Activated naive CD8-positive, alpha-beta T cell treated with anti-CD3 and anti-CD28 coated beads, Interleukin-2, amount 50 U/mL, for 16 hours (primary cell): ENCODE measurements around the gene RAB36.

Experiments used
- DNase-seq: peaks from one replicate; pipeline ENCODE4 v3.0.0-alpha.2; 2020; ENCODE audit warnings: low read depth, low spot score

Gene RAB36

DNA sequence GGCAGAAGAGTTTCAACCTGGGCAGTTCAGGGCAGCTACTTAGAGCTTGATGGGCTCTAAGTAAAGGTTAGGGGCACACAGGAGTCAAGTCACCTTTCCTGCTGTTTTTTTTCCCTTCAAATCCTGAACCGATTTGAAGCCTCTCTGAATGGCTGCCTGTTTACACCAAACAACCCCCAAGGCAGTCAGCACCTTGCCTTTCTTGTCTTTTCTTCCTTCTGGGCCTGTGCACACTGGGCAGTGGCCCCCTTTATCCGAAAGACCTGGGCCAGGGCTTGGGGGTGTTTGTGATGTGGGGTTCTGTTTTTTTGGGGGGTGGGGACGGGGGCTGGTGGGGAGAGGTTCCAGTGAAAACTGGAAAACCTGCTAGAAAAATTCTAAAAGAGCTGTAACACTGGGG lies 7.8 kb upstream of the RAB36 start:
- no peak for DNase-seq

DNA sequence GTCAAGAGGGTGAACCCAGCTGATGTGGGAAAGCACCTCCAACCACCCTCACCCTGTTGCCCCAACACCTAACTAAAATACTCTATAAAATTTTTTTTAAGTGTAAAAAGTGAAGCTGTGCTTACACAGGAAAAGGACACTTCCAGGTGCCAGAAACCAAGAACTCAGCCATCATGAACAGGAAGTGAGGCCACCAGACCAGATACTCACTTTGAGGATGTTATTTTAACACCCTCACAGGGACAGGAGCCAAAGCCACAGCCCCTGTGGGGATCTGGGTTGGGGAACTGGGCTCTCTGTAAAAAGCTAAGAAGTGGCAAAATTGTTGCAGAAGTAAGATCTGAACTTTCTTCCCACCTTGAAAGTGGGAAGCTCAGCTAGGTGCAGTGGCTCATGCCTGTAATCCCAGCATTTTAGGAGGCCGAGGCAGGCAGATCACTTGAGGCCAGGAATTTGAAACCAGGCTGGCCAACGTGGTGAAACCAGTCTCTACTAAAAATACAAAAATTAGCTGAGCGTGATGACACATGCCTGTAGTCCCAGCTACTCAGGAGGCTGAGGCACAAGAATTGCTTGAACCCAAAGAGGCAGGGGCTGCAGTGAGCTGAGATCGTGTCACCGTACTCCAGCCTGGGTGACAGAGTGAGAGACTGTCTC lies 7.2 kb upstream of the RAB36 start:
- no peak for DNase-seq

GRCh38 chr22:23138584-23139435 lies 6.5 kb upstream of the RAB36 start:
- DNase-seq = no peak

DNA sequence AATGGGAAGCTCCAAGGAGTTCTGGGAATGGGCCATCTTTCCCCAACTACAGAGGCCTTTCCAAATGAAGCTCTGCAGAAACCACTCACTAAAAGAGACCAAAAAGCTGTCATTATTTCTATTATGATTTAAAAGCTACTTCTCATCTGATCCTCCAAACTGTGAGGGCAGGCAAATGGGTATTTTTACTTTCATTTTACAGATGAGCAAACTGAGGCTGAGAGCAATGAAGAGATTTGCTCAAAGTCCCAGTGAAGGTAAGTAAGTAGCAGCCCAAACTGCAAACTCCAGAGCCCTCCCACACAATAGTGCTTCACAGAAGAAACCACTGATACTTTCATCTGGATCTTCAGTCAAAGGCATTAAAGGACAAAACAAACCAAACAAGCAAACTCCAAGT lies 4.9 kb upstream of the RAB36 start:
- no peak for DNase-seq

DNA sequence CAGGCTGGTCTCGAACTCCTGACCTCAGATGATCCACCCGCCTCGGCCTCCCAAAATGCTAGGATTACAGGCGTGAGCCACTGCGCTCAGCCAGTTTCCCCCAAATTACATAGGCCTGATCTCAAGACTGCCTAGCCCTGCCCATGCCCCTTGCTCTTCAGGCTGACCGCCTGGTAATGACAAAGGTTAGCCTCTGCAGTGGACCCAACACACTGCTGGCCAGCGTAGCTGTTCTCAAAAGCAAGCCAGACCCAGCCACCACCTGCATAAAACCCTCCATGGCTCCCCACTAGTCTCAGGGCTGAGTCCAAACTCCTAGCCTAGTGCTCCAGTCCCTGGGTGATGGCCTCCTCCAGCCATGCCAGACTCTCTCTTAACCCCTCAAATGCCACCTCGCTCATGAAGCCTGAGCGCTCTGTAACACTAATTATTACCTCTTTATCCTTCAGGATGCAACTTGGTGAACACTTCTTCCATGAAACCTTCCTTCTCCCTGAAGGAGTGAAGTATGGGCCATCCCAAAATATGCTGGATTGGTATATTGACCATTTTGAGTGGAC lies 2.7 kb upstream of the RAB36 start:
- DNase-seq = no peak

DNA sequence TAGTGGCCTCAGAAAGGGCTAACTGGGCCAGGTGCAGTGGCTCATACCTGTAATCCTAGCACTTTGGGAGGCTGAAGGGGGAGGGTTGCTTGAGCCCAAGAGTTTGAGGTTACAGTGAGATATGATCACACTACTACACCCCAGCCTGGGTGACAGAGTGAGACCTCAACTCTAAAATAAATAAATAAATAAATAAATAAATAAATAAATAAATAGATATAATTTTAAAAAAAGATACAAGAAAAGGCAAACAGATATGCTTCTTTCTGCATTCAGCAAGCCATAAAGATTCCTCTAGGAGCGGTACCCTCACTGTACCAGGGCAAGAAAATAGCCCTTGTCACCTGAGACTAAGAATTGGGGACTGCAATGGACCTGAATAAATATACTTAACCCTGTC lies 2.2 kb upstream of the RAB36 start:
- DNase-seq = no peak

GRCh38 chr22:23144432-23144831 lies 845 bp upstream of the RAB36 start:
- no peak for DNase-seq

- no peak for DNase-seq
Measured at GRCh38 chr22:23145878-23146470, 697 bp downstream of the RAB36 start.

DNA sequence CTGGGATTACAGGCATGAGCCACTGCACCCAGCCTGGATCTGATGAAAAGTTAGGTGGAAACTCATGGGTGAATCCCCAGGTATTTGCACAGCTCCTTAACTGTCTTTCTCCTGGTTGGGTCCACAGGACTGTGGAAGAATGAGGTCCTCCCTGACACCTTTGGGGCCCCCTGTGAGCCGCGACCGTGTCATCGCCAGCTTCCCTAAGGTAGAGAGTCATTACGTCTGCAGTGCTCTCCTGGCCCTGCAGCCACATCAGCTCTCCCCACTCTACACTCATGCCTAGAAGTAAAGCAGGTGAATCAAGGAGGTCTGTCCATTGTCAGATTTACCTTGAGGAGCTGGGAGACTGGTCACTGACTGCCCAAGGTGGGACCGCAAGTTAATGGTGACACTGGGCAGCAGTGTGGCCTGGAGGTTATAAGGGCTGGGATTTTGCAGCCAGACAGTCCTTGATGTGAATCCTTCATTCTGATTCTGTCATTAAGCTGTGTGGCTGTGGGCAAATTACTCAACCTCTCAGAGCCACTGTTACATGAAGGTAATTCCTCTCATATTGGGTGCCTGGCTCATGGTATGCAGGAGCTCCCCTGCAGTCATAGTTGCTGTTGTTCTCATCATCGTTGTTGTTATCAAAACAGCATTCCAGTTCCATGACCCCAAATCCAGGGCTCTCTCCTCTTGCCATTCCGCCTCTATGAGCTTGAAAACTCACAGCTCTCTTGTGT lies 1.4 kb downstream of the RAB36 start:
- no peak for DNase-seq

- no peak for DNase-seq
Measured at GRCh38 chr22:23147617-23148387, 2.5 kb downstream of the RAB36 start.

GRCh38 chr22:23149743-23150238 lies 4.5 kb downstream of the RAB36 start:
- no peak for DNase-seq

DNA sequence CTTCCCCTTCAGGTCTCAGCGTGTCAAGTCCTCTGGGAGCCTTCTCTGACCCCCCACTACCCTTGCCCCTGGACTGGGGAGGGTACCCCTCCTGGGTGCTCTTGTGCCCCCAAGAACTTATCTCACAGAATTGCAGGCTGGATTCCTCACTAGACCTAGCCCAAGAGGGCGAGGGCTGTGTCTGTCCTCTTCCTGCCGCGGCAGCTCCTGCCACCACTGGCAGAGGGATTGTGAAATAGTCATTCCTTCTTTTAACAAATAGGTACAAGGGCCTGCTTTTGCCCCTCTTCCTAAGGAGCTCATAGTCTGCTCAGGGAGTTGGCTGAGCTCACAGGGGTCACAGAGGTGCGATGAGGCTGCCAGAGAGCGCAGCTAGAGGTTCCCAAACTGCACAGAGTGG lies 5.5 kb downstream of the RAB36 start:
- no peak for DNase-seq

- DNase-seq = no peak
Measured at GRCh38 chr22:23151827-23152226, 6.5 kb downstream of the RAB36 start.

- DNase-seq = no peak
Measured at GRCh38 chr22:23152238-23153114, 7.2 kb downstream of the RAB36 start.

- no peak for DNase-seq
Measured at GRCh38 chr22:23153994-23154393, 8.7 kb downstream of the RAB36 start.

- no peak for DNase-seq
Measured at GRCh38 chr22:23154461-23154860, 9.2 kb downstream of the RAB36 start.

GRCh38 chr22:23155143-23155542 lies 9.9 kb downstream of the RAB36 start:
- no peak for DNase-seq

GRCh38 chr22:23155831-23156230 lies 10.6 kb downstream of the RAB36 start:
- no peak for DNase-seq

GRCh38 chr22:23156286-23156685 lies 11.0 kb downstream of the RAB36 start:
- no peak for DNase-seq
